H1 (cell line): ENCODE results near the gene RFX3. TPM values are rescaled to one million over a fixed set of nuclear protein-coding genes. Genes with fewer than 3 reads are reported as not detected.

Source experiments
- CTCF ChIA-PET: fragments of 300-600 bp; sonication (Branson Sonifier 250); formaldehyde crosslinking; loops from one replicate; lab custom pipeline; 2021; ENCODE audit not compliant: partially characterized antibody; lab: Charles Lee
- POLR2A ChIA-PET: fragments of 300-600 bp; sonication (Branson Sonifier 250); formaldehyde crosslinking; loops from one replicate; lab custom pipeline; 2021; ENCODE audit warnings: inconsistent platforms; ENCODE audit not compliant: partially characterized antibody; lab: Charles Lee
- DNase-seq, 2 experiments: peaks; one replicate each; pipeline versions ENCODE4 v3.0.0 to v3.0.0-alpha.2; 2010 to 2022; ENCODE audit warnings: low spot score in 2 of 2, low read depth in 1 of 2, mixed read lengths in 1 of 2
- FAIRE-seq: peaks from 2 replicates; lab custom pipeline; 2011; peaks lifted over from hg19 to GRCh38; lab: Jason Lieb, UNC
- H2AFZ ChIP-seq: 2 replicates; pipeline ENCODE4 v1.8.1; 2012; ENCODE audit warnings: low read length, inconsistent platforms
- H2AK5ac ChIP-seq: 2 replicates; pipeline ENCODE4 v1.6.1; 2013; ENCODE audit warnings: low read depth, low read length
- H2BK120ac ChIP-seq: replicated peaks from 2 replicates; pipeline ENCODE3; 2013; ENCODE audit warnings: low read depth, low read length, inconsistent platforms
- H2BK12ac ChIP-seq: 2 replicates; pipeline ENCODE4 v1.6.1; 2013; ENCODE audit warnings: low read depth, low read length
- H2BK15ac ChIP-seq: 2 replicates; pipeline ENCODE4 v1.6.1; 2013; ENCODE audit warnings: low read length
- H2BK20ac ChIP-seq: 2 replicates; pipeline ENCODE4 v1.6.1; 2013; ENCODE audit warnings: low read length
- H2BK5ac ChIP-seq: 2 replicates; pipeline ENCODE4 v1.6.1; 2013; ENCODE audit warnings: low read depth, low read length
- H3K14ac ChIP-seq: 2 replicates; pipeline ENCODE4 v1.6.1; 2013; ENCODE audit warnings: inconsistent platforms; ENCODE audit not compliant: insufficient read length
- H3K18ac ChIP-seq: 2 replicates; pipeline ENCODE4 v1.6.1; 2013; ENCODE audit warnings: low read length; ENCODE audit errors: extremely low read depth
- H3K23ac ChIP-seq: 2 replicates; pipeline ENCODE4 v1.6.1; 2013; ENCODE audit warnings: inconsistent platforms; ENCODE audit not compliant: insufficient read length
- H3K23me2 ChIP-seq: 2 replicates; pipeline ENCODE4 v1.6.1; 2013; ENCODE audit warnings: low read depth, low read length
- H3K27ac ChIP-seq: 2 replicates; pipeline ENCODE4 v1.6.1; 2011; ENCODE audit warnings: low read depth, low read length, inconsistent platforms
- H3K27me3 ChIP-seq, 4 experiments: replicated peaks in 1 of 4; 1 replicate in 1 of 4; 2 replicates in 3 of 4; pipeline versions ENCODE4 v1.6.1 to v1.8.1; 2011 to 2013; ENCODE audit warnings: low read length in 3 of 4, mild to moderate bottlenecking in 3 of 4, inconsistent platforms in 2 of 4, mixed read lengths in 2 of 4, moderate library complexity in 1 of 4; ENCODE audit not compliant: control insufficient read depth in 3 of 4, insufficient read depth in 3 of 4; ENCODE audit errors: extremely low read depth in 1 of 4
- H3K36me3 ChIP-seq, 4 experiments: 2 replicates each; pipeline versions ENCODE4 v1.6.1 to v1.8.1; 2011 to 2013; ENCODE audit warnings: mild to moderate bottlenecking in 4 of 4, low read length in 3 of 4, moderate library complexity in 2 of 4, control low read depth in 1 of 4, inconsistent platforms in 1 of 4; ENCODE audit not compliant: insufficient read depth in 4 of 4, control insufficient read depth in 2 of 4
- H3K4ac ChIP-seq: replicated peaks from 2 replicates; pipeline ENCODE3; 2013; ENCODE audit warnings: low read length, low read depth, mixed read lengths, inconsistent platforms; ENCODE audit not compliant: insufficient read length
- H3K4me1 ChIP-seq, 4 experiments: replicated peaks in 1 of 4; 1 replicate in 1 of 4; 2 replicates in 3 of 4; pipeline versions ENCODE4 v1.6.1 to v1.8.1; 2011 to 2013; ENCODE audit warnings: low read length in 3 of 4, inconsistent platforms in 2 of 4, mixed read lengths in 1 of 4; ENCODE audit not compliant: insufficient read depth in 4 of 4, control insufficient read depth in 3 of 4
- H3K4me2 ChIP-seq, 2 experiments: 2 replicates each; pipeline versions ENCODE4 v1.6.1 to v1.8.1; 2011 to 2013; ENCODE audit warnings: low read depth in 2 of 2, low read length in 2 of 2, control low read depth in 1 of 2, inconsistent platforms in 1 of 2, mild to moderate bottlenecking in 1 of 2; ENCODE audit not compliant: insufficient read depth in 1 of 2
- H3K4me3 ChIP-seq, 4 experiments: fragments of 200-600, 300-600 bp in 1 of 4; sonication (generic), shearing (Covaris generic), sonication (Bioruptor Twin) in 1 of 4; 2 replicates each; pipeline versions ENCODE4 v1.5.1 to v1.8.1; 2011 to 2016; ENCODE audit warnings: low read length in 4 of 4, low read depth in 3 of 4, control low read depth in 2 of 4, inconsistent platforms in 2 of 4, mild to moderate bottlenecking in 2 of 4, mixed read lengths in 1 of 4, moderate library complexity in 1 of 4; ENCODE audit not compliant: insufficient read depth in 2 of 4; ENCODE audit errors: extremely low read depth in 1 of 4
- H3K56ac ChIP-seq: replicated peaks from 2 replicates; pipeline ENCODE3; 2013; ENCODE audit warnings: low read depth, mild to moderate bottlenecking, mixed read lengths, low read length, inconsistent platforms; ENCODE audit not compliant: insufficient read length
- H3K79me1 ChIP-seq: 2 replicates; pipeline ENCODE4 v1.6.1; 2013; ENCODE audit warnings: low read depth, low read length, control low read depth
- H3K79me2 ChIP-seq, 2 experiments: 2 replicates each; pipeline versions ENCODE4 v1.6.1 to v1.8.1; 2012 to 2013; ENCODE audit warnings: low read length in 2 of 2, mild to moderate bottlenecking in 2 of 2, inconsistent platforms in 1 of 2; ENCODE audit not compliant: insufficient read depth in 2 of 2, control insufficient read depth in 1 of 2
- H3K9ac ChIP-seq, 4 experiments: replicated peaks in 1 of 4; 1 replicate in 1 of 4; 2 replicates in 3 of 4; pipeline versions ENCODE4 v1.6.1 to v1.8.1; 2011 to 2013; ENCODE audit warnings: low read depth in 3 of 4, low read length in 3 of 4, control low read depth in 2 of 4, mild to moderate bottlenecking in 2 of 4, moderate library complexity in 2 of 4, inconsistent platforms in 1 of 4; ENCODE audit errors: extremely low read depth in 1 of 4
- H3K9me3 ChIP-seq, 2 experiments: 2 replicates each; pipeline versions ENCODE4 v1.6.1 to v1.8.1; 2012 to 2013; ENCODE audit warnings: mild to moderate bottlenecking in 2 of 2, moderate library complexity in 2 of 2, control low read depth in 1 of 2, inconsistent platforms in 1 of 2, low read depth in 1 of 2, low read length in 1 of 2, mixed read lengths in 1 of 2; ENCODE audit not compliant: insufficient read depth in 2 of 2
- H4K20me1 ChIP-seq, 2 experiments: replicated peaks in 1 of 2; 2 replicates each; pipeline versions ENCODE3 to v1.8.1; 2011 to 2013; ENCODE audit warnings: inconsistent platforms in 2 of 2, low read length in 2 of 2, mild to moderate bottlenecking in 1 of 2; ENCODE audit not compliant: insufficient read depth in 2 of 2, control insufficient read depth in 1 of 2
- H4K5ac ChIP-seq: 2 replicates; pipeline ENCODE4 v1.6.1; 2013; ENCODE audit warnings: low read length, low read depth, mixed read lengths, inconsistent platforms; ENCODE audit not compliant: insufficient read length
- H4K8ac ChIP-seq: 2 replicates; pipeline ENCODE4 v1.8.0; 2013; ENCODE audit warnings: mild to moderate bottlenecking, moderate library complexity, low read length, inconsistent platforms; ENCODE audit not compliant: insufficient read depth; ENCODE audit errors: extremely low read depth
- H4K91ac ChIP-seq: replicated peaks from 2 replicates; pipeline ENCODE3; 2013; ENCODE audit warnings: low read length, mixed read lengths, inconsistent platforms; ENCODE audit not compliant: insufficient read length
- ASH2L ChIP-seq: fragments of 200-600, 300-600 bp; sonication (generic); IDR thresholded peaks from one replicate; pipeline ENCODE4 v1.7.1; 2017; ENCODE audit warnings: low read length
- BCL11A ChIP-seq, 2 experiments: IDR thresholded peaks; one replicate each; pipeline ENCODE4 v1.6.1; 2011; ENCODE audit warnings: low read depth in 2 of 2, low read length in 2 of 2, mild to moderate bottlenecking in 2 of 2
- CBX8 ChIP-seq: fragments of 300-800, 300-1000 bp; sonication (generic); IDR thresholded peaks from 2 replicates; pipeline ENCODE4 v1.7.1; 2016; ENCODE audit warnings: low read depth, low read length, borderline replicate concordance
- CHD1 ChIP-seq: IDR thresholded peaks from 2 replicates; pipeline ENCODE4 v1.6.1; 2012; ENCODE audit warnings: low read depth, low read length, improper control_type of control experiment
- CTBP2 ChIP-seq: IDR thresholded peaks from 2 replicates; pipeline ENCODE4 v1.7.0; 2011; ENCODE audit warnings: borderline replicate concordance, mild to moderate bottlenecking, moderate library complexity, mixed read lengths, low read length; ENCODE audit not compliant: insufficient read depth, insufficient read length
- KDM5A ChIP-seq: fragments of 200-600 bp; IDR thresholded peaks from 2 replicates; pipeline ENCODE4 v1.7.1; 2012; ENCODE audit warnings: mild to moderate bottlenecking, low read length, inconsistent platforms, mixed read lengths
- PHF8 ChIP-seq: fragments of 200-600 bp; sonication (generic); conservative IDR thresholded peaks from 2 replicates; pipeline ENCODE4 v1.7.1; 2012; ENCODE audit warnings: low read depth, mild to moderate bottlenecking, inconsistent platforms, low read length, moderate library complexity
- USF2 ChIP-seq: IDR thresholded peaks from 2 replicates; pipeline ENCODE4 v1.6.1; 2011; ENCODE audit warnings: low read length, improper control_type of control experiment
- YY1 ChIP-seq: IDR thresholded peaks from 2 replicates; pipeline ENCODE4 v1.6.1; 2011; ENCODE audit warnings: low read depth, mild to moderate bottlenecking, low read length
- ZNF274 ChIP-seq: IDR thresholded peaks from 2 replicates; pipeline ENCODE4 v1.7.0; 2012; ENCODE audit warnings: low read length, borderline replicate concordance; ENCODE audit errors: extremely low read depth
- WGBS, 2 experiments: shearing (Covaris generic) in 1 of 2; methylation state at CpG; one replicate each; pipeline versions ENCODE4 v1.1.6 to v1.1.7; 2013 to 2015; ENCODE audit warnings: low lambda C conversion rate in 2 of 2, mixed read lengths in 2 of 2, inconsistent platforms in 1 of 2, low coverage in 1 of 2, missing lambda C conversion rate in 1 of 2; ENCODE audit not compliant: insufficient replicate concordance in 2 of 2, insufficient coverage in 1 of 2, insufficient read length in 1 of 2; ENCODE audit errors: extremely low coverage in 1 of 2, missing lambda C conversion rate in 1 of 2; 5-methylcytosine and 5-hydroxymethylcytosine counted together
- polyA plus RNA-seq, 7 experiments: library from polyadenylated mRNA; depleted of rRNA in 3 of 7; stranded (reverse) in 5 of 7; unstranded in 2 of 7; fragments of >200 nt in 5 of 7; fragments of 200-250 nt in 2 of 7; gene quantifications; 1 replicate in 5 of 7; 2 replicates in 1 of 7; 4 replicates in 1 of 7; pipeline versions ENCODE4 v1.2.1 to v1.2.3, GENCODE V29; 2011 to 2013; ENCODE audit warnings: missing spikeins in 2 of 7, mixed read lengths in 2 of 7
- total RNA-seq: library from RNA; stranded (reverse); fragmentation: NEBNext Ultra II Directional; extraction: Animal tissue kit (Norgen Biotek cat#: 25700); gene quantifications from 2 replicates; pipeline ENCODE4 v1.2.1, GENCODE V29; 2021
- TF ChIP-seq, protein P1 (sequence below): IDR thresholded peaks from 2 replicates; pipeline ENCODE4 v1.6.1; 2012; ENCODE audit warnings: inconsistent platforms
- TF ChIP-seq, protein P2 (sequence below): IDR thresholded peaks from 2 replicates; pipeline ENCODE4 v1.6.1; 2012; ENCODE audit warnings: inconsistent platforms

RFX3 gene
- total and polyA plus RNA-seq, 2 of the 8 experiments (the other 6 are each of a cell fraction or from before 2014, with no cell fraction given), result 4.9 to 22.6 TPM

GRCh38 chr9:3521966-3522365 is 3.8 kb downstream of the RFX3 start:
- no peak overlapping the region for H4K91ac ChIP-seq
- ChIA-PET POLR2A (no interaction called here), CTCF (interaction anchor here (0.6 kb wide), 1 partner anchor 39 kb away, joined by 3 read pairs; no protein-coding TSS in a partner anchor)
- H2BK20ac ChIP-seq, result no peak overlapping the region
- H3K27ac ChIP-seq, result no peak overlapping the region
- no peaks in the 10 kb centered on the region for H3K27me3 ChIP-seq
- H2AFZ ChIP-seq, result no peak overlapping the region
- H3K4me3 ChIP-seq, result no peak overlapping the region
- no peak overlapping the region for H2BK5ac ChIP-seq
- no peak overlapping the region for H2AK5ac ChIP-seq
- no peak overlapping the region for H2BK120ac ChIP-seq
- no peak for DNase-seq
- H3K4me1 ChIP-seq, result peaks cover 0 to 4% (median under 1%) of the 10 kb centered on the region in 4 experiments; a peak in 1 of 7 replicates
- H3K23ac ChIP-seq, result no peak overlapping the region
- H3K23me2 ChIP-seq, result peaks cover 10% of the 10 kb centered on the region; the same call in 1 of the 2 replicates
- H4K5ac ChIP-seq, result no peak overlapping the region
- no peaks in the 10 kb centered on the region for H3K36me3 ChIP-seq
- no peak overlapping the region for H3K14ac ChIP-seq
- H3K79me2 ChIP-seq, result peaks cover 0 to 83% of the 10 kb centered on the region in 2 experiments; a peak in 3 of 4 replicates
- H3K9ac ChIP-seq, result no peak overlapping the region
- whole genome bisulfite sequencing, 2 experiments, result 100% methylated on average over 1 of the region's 1 CpG; no CpG with 5 or more reads in 1 of the 2 experiments
- H3K56ac ChIP-seq, result no peak overlapping the region
- no peak for FAIRE-seq
- no peak overlapping the region for H2BK15ac ChIP-seq
- no peaks in the 10 kb centered on the region for H3K9me3 ChIP-seq
- no peak overlapping the region for H2BK12ac ChIP-seq
- no peak overlapping the region for H3K4me2 ChIP-seq
- no peak overlapping the region for H3K18ac ChIP-seq
- H4K8ac ChIP-seq, result no peak overlapping the region
- H3K4ac ChIP-seq, result no peak overlapping the region
- peaks cover 0 to 2% of the 10 kb centered on the region in 2 experiments for H4K20me1 ChIP-seq
- no peaks in the 10 kb centered on the region; the same call in 1 of the 2 replicates for H3K79me1 ChIP-seq
- no peak for TF ChIP-seq CHD1
- TF ChIP-seq YY1, result no peak
- TF ChIP-seq KDM5A, result no peak
- no peak for TF ChIP-seq ASH2L
- TF ChIP-seq BCL11A (IDR thresholded peaks at IDR 0.05; ENCODE audit: low read depth in 2 of 2, low read length in 2 of 2), result no peak
- TF ChIP-seq, protein P1, sequence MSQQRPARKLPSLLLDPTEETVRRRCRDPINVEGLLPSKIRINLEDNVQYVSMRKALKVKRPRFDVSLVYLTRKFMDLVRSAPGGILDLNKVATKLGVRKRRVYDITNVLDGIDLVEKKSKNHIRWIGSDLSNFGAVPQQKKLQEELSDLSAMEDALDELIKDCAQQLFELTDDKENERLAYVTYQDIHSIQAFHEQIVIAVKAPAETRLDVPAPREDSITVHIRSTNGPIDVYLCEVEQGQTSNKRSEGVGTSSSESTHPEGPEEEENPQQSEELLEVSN, result no peak
- no peak for TF ChIP-seq ZNF274
- no peak for TF ChIP-seq USF2
- TF ChIP-seq CTBP2, result no peak
- TF ChIP-seq, protein P2, sequence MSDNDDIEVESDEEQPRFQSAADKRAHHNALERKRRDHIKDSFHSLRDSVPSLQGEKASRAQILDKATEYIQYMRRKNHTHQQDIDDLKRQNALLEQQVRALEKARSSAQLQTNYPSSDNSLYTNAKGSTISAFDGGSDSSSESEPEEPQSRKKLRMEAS, result no peak
- no peak for TF ChIP-seq PHF8
- no peak for TF ChIP-seq CBX8
